Liver (tissue), 9 donors: ENCODE measurements around the gene MIEF2. TPM values are rescaled to one million over a fixed set of nuclear protein-coding genes. Genes with fewer than 3 reads are reported as not detected.

ENCODE experiments used
- DNase-seq: peaks from one replicate; pipeline ENCODE4 v3.0.0-alpha.2; 2017; ENCODE audit warnings: low spot score
- H3K27ac ChIP-seq, 2 donors: one replicate each; pipeline ENCODE4 v1.7.0; 2013; ENCODE audit warnings: inconsistent platforms in 2 of 2, low read length in 2 of 2, control low read depth in 1 of 2, low read depth in 1 of 2, mild to moderate bottlenecking in 1 of 2
- H3K27me3 ChIP-seq, 4 donors: one replicate each; pipeline versions ENCODE4 v1.6.1 to v1.7.0; 2013; ENCODE audit warnings: low read length in 3 of 4, inconsistent platforms in 1 of 4, mild to moderate bottlenecking in 1 of 4, moderate library complexity in 1 of 4; ENCODE audit not compliant: control insufficient read depth in 4 of 4, insufficient read depth in 4 of 4
- H3K36me3 ChIP-seq, 4 donors: one replicate each; pipeline versions ENCODE4 v1.6.1 to v1.7.0; 2013; ENCODE audit warnings: low read length in 3 of 4, mild to moderate bottlenecking in 3 of 4, low read depth in 1 of 4, moderate library complexity in 1 of 4; ENCODE audit not compliant: control insufficient read depth in 4 of 4, insufficient read depth in 3 of 4
- H3K4me1 ChIP-seq, 4 donors: one replicate each; pipeline versions ENCODE4 v1.6.1 to v1.7.0; 2013; ENCODE audit warnings: low read length in 3 of 4, mild to moderate bottlenecking in 3 of 4, moderate library complexity in 1 of 4; ENCODE audit not compliant: control insufficient read depth in 4 of 4, insufficient read depth in 4 of 4
- H3K4me3 ChIP-seq, 3 donors: one replicate each; pipeline versions ENCODE4 v1.6.1 to v1.7.0; 2013; ENCODE audit warnings: low read length in 3 of 3, control low read depth in 1 of 3, low read depth in 1 of 3, mild to moderate bottlenecking in 1 of 3
- H3K9ac ChIP-seq, 2 donors: one replicate each; pipeline ENCODE4 v1.7.0; 2013; ENCODE audit warnings: low read length in 2 of 2, mild to moderate bottlenecking in 2 of 2, moderate library complexity in 2 of 2, control low read depth in 1 of 2, low read depth in 1 of 2
- H3K9me3 ChIP-seq, 4 donors: one replicate each; pipeline versions ENCODE4 v1.6.1 to v1.7.0; 2013; ENCODE audit warnings: low read length in 3 of 4; ENCODE audit not compliant: control insufficient read depth in 4 of 4
- EGR1 ChIP-seq, 2 donors: IDR thresholded peaks; 2 replicates each; pipeline ENCODE4 v1.6.1; 2016 to 2018; ENCODE audit warnings: antibody characterized with exemption in 2 of 2, low read depth in 2 of 2
- FOXA1 ChIP-seq: IDR thresholded peaks from 2 replicates; pipeline ENCODE4 v1.6.1; 2016; ENCODE audit warnings: antibody characterized with exemption
- FOXA2 ChIP-seq: IDR thresholded peaks from 2 replicates; pipeline ENCODE4 v1.6.1; 2016; ENCODE audit warnings: antibody characterized with exemption
- GABPA ChIP-seq, 2 donors: IDR thresholded peaks in 1 of 2; conservative IDR thresholded peaks in 1 of 2; 2 replicates each; pipeline ENCODE4 v1.6.1; 2016; ENCODE audit warnings: antibody characterized with exemption in 2 of 2, mild to moderate bottlenecking in 1 of 2, moderate library complexity in 1 of 2
- HNF4A ChIP-seq, 2 donors: conservative IDR thresholded peaks; 2 replicates each; pipeline ENCODE4 v1.6.1; 2016; ENCODE audit warnings: antibody characterized with exemption in 2 of 2, mild to moderate bottlenecking in 2 of 2
- HNF4G ChIP-seq: IDR thresholded peaks from 2 replicates; pipeline ENCODE4 v1.6.1; 2016; ENCODE audit warnings: antibody characterized with exemption
- JUND ChIP-seq, 2 donors: IDR thresholded peaks; 2 replicates each; pipeline ENCODE4 v1.6.1; 2016; ENCODE audit warnings: antibody characterized with exemption in 2 of 2
- NR2F2 ChIP-seq: IDR thresholded peaks from 2 replicates; pipeline ENCODE4 v1.6.1; 2016; ENCODE audit warnings: antibody characterized with exemption
- RAD21 ChIP-seq, 2 donors: IDR thresholded peaks; 2 replicates each; pipeline ENCODE4 v1.6.1; 2016; ENCODE audit warnings: antibody characterized with exemption in 2 of 2, mild to moderate bottlenecking in 2 of 2
- RXRA ChIP-seq, 2 donors: IDR thresholded peaks; 2 replicates each; pipeline ENCODE4 v1.6.1; 2017 to 2018; ENCODE audit warnings: antibody characterized with exemption in 2 of 2, mild to moderate bottlenecking in 1 of 2
- SP1 ChIP-seq: IDR thresholded peaks from 2 replicates; pipeline ENCODE4 v1.6.1; 2018; ENCODE audit warnings: antibody characterized with exemption, mild to moderate bottlenecking
- YY1 ChIP-seq: IDR thresholded peaks from 2 replicates; pipeline ENCODE4 v1.6.1; 2016; ENCODE audit warnings: antibody characterized with exemption, mild to moderate bottlenecking
- WGBS: extraction: QIAGEN DNeasy Blood & Tissue Kit; methylation state at CpG from one replicate; pipeline ENCODE4 v1.1.7; 2013; 5-methylcytosine and 5-hydroxymethylcytosine counted together
- polyA plus RNA-seq, 2 donors: library from polyadenylated mRNA; stranded (reverse) in 1 of 2; unstranded in 1 of 2; fragments of 200-250 nt in 1 of 2; fragments of >200 nt in 1 of 2; fragmentation: Nextera tagmentation in 1 of 2; extraction: Ambion mirVana in 1 of 2; gene quantifications; one replicate each; pipeline versions ENCODE4 v1.2.1 to v1.2.3, GENCODE V29; 2013 to 2015
- total RNA-seq, 2 donors: library from RNA; depleted of rRNA; stranded (reverse); fragments of >200 nt; gene quantifications; one replicate each; pipeline ENCODE4 v1.2.3, GENCODE V29; 2014
- TF ChIP-seq, protein P1 (sequence below): fragments of 150-350 bp; IDR thresholded peaks from 2 replicates; pipeline ENCODE4 v1.5.1; 2017; ENCODE audit warnings: improper control_type of control experiment, low read depth, low read length; ENCODE audit not compliant: missing input control
- TF ChIP-seq, protein P2 (sequence below): IDR thresholded peaks from 2 replicates; pipeline ENCODE4 v1.6.1; 2016; ENCODE audit warnings: antibody characterized with exemption
- TF ChIP-seq, protein P3 (sequence below): IDR thresholded peaks from 2 replicates; pipeline ENCODE4 v1.6.1; 2016; ENCODE audit warnings: antibody characterized with exemption
- TF ChIP-seq, protein P4 (sequence below): IDR thresholded peaks from 2 replicates; pipeline ENCODE4 v1.6.1; 2016; ENCODE audit warnings: antibody characterized with exemption, mild to moderate bottlenecking
- TF ChIP-seq, protein P5 (sequence below): IDR thresholded peaks from 2 replicates; pipeline ENCODE4 v1.6.1; 2016; ENCODE audit warnings: antibody characterized with exemption
- donor health status: healthy.
- donor health status: healthy.
- donor health status: healthy.
- donor health status: healthy.
- donor health status: healthy.

Gene MIEF2
- total and polyA plus RNA-seq, 4 donors: 4.1 to 11.1 (median 6.6) TPM

DNA sequence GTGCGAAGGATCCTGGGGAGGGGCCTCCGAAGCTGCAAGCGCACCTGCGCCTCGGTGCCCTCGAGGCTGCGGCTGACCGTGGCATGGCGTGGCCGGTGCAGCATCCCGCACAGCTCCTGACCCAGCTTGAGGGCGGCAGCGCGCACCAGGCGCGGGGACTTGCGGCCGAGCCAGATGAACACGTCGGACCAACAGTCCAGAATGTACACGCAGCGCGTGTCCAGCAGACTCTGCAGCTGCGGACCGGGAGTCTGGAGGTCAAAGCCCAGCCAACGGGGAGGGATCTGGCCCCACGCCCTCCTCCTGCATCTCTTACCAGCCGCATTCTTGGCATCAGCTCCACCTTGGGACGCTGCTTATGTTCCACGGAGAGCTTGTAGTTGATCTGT lies 12.9 kb upstream of the MIEF2 start:
- no peak overlapping the region for H3K27ac ChIP-seq
- no peaks in the 10 kb centered on the region for H3K27me3 ChIP-seq
- H3K9ac ChIP-seq: no peak overlapping the region
- TF ChIP-seq, protein P1, sequence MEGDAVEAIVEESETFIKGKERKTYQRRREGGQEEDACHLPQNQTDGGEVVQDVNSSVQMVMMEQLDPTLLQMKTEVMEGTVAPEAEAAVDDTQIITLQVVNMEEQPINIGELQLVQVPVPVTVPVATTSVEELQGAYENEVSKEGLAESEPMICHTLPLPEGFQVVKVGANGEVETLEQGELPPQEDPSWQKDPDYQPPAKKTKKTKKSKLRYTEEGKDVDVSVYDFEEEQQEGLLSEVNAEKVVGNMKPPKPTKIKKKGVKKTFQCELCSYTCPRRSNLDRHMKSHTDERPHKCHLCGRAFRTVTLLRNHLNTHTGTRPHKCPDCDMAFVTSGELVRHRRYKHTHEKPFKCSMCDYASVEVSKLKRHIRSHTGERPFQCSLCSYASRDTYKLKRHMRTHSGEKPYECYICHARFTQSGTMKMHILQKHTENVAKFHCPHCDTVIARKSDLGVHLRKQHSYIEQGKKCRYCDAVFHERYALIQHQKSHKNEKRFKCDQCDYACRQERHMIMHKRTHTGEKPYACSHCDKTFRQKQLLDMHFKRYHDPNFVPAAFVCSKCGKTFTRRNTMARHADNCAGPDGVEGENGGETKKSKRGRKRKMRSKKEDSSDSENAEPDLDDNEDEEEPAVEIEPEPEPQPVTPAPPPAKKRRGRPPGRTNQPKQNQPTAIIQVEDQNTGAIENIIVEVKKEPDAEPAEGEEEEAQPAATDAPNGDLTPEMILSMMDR: no peak
- TF ChIP-seq YY1 (no peak), FOXA1 (no peak), NR2F2 (no peak), FOXA2 (no peak), RXRA (IDR thresholded peaks at IDR 0.05) (no peak), HNF4G (no peak), RAD21 (IDR thresholded peaks at IDR 0.05) (no peak), HNF4A (conservative IDR thresholded peaks at IDR 0.05) (no peak), GABPA (IDR thresholded peaks at IDR 0.05 in 1 of 2, conservative IDR thresholded peaks at IDR 0.05 in 1 of 2) (no peak), EGR1 (IDR thresholded peaks at IDR 0.05; ENCODE audit: low read depth in 2 of 2) (no peak), SP1 (no peak)
- TF ChIP-seq, protein P2, sequence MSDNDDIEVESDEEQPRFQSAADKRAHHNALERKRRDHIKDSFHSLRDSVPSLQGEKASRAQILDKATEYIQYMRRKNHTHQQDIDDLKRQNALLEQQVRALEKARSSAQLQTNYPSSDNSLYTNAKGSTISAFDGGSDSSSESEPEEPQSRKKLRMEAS: no peak
- TF ChIP-seq, protein P3, sequence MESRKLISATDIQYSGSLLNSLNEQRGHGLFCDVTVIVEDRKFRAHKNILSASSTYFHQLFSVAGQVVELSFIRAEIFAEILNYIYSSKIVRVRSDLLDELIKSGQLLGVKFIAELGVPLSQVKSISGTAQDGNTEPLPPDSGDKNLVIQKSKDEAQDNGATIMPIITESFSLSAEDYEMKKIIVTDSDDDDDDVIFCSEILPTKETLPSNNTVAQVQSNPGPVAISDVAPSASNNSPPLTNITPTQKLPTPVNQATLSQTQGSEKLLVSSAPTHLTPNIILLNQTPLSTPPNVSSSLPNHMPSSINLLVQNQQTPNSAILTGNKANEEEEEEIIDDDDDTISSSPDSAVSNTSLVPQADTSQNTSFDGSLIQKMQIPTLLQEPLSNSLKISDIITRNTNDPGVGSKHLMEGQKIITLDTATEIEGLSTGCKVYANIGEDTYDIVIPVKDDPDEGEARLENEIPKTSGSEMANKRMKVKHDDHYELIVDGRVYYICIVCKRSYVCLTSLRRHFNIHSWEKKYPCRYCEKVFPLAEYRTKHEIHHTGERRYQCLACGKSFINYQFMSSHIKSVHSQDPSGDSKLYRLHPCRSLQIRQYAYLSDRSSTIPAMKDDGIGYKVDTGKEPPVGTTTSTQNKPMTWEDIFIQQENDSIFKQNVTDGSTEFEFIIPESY: no peak
- TF ChIP-seq, protein P4, sequence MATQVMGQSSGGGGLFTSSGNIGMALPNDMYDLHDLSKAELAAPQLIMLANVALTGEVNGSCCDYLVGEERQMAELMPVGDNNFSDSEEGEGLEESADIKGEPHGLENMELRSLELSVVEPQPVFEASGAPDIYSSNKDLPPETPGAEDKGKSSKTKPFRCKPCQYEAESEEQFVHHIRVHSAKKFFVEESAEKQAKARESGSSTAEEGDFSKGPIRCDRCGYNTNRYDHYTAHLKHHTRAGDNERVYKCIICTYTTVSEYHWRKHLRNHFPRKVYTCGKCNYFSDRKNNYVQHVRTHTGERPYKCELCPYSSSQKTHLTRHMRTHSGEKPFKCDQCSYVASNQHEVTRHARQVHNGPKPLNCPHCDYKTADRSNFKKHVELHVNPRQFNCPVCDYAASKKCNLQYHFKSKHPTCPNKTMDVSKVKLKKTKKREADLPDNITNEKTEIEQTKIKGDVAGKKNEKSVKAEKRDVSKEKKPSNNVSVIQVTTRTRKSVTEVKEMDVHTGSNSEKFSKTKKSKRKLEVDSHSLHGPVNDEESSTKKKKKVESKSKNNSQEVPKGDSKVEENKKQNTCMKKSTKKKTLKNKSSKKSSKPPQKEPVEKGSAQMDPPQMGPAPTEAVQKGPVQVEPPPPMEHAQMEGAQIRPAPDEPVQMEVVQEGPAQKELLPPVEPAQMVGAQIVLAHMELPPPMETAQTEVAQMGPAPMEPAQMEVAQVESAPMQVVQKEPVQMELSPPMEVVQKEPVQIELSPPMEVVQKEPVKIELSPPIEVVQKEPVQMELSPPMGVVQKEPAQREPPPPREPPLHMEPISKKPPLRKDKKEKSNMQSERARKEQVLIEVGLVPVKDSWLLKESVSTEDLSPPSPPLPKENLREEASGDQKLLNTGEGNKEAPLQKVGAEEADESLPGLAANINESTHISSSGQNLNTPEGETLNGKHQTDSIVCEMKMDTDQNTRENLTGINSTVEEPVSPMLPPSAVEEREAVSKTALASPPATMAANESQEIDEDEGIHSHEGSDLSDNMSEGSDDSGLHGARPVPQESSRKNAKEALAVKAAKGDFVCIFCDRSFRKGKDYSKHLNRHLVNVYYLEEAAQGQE: no peak
- TF ChIP-seq, protein P5, sequence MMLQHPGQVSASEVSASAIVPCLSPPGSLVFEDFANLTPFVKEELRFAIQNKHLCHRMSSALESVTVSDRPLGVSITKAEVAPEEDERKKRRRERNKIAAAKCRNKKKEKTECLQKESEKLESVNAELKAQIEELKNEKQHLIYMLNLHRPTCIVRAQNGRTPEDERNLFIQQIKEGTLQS: no peak
- WGBS: 92% methylated on average over 30 of the region's 30 CpGs
- peaks cover 0 to 4% (median 1%) of the 10 kb centered on the region in 4 donors for H3K4me1 ChIP-seq
- DNase-seq: no peak
- H3K9me3 ChIP-seq: no peaks in the 10 kb centered on the region
- H3K36me3 ChIP-seq: peaks cover 28 to 60% (median 39%) of the 10 kb centered on the region in 4 donors
- H3K4me3 ChIP-seq: no peak overlapping the region

DNA sequence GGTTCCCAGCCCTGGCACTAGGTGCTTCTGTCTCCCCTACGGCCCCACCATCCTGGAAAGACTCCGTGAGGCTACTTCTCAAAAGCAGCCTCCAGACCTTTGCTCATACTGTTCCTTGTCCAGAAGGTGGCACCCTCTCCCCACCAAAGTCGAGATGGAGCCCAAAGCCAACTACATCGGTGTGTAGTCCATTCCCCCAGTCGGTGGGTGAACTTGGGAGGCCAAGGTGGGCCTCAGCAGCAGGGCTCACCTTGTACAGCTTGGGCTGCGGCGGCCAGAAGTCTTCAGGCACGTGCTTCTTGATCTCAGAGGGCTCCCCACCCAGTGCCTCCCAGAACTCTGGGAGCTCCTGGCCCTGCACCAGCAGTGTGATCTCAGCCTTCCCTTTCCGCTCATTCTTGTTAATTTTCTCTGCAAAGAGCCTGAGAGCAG lies 12.1 kb upstream of the MIEF2 start:
- Histone ChIP-seq H3K9ac (no peak overlapping the region), H3K27ac (no peak overlapping the region), H3K4me1 (peaks cover 0 to 6% (median 1%) of the 10 kb centered on the region in 4 donors), H3K27me3 (no peaks in the 10 kb centered on the region), H3K9me3 (no peaks in the 10 kb centered on the region), H3K4me3 (no peak overlapping the region), H3K36me3 (peaks cover 28 to 64% (median 40%) of the 10 kb centered on the region in 4 donors)
- WGBS: 46% methylated on average over 9 of the region's 9 CpGs
- DNase-seq: peak; percentile 71
- TF ChIP-seq, protein P3: no peak
- TF ChIP-seq, protein P5: no peak
- TF ChIP-seq GABPA (IDR thresholded peaks at IDR 0.05 in 1 of 2, conservative IDR thresholded peaks at IDR 0.05 in 1 of 2): no peak
- no peak for TF ChIP-seq FOXA1
- TF ChIP-seq JUND (IDR thresholded peaks at IDR 0.05): no peak
- TF ChIP-seq, protein P4: no peak
- no peak for TF ChIP-seq RXRA (IDR thresholded peaks at IDR 0.05)
- no peak for TF ChIP-seq EGR1 (IDR thresholded peaks at IDR 0.05; ENCODE audit: low read depth in 2 of 2)
- no peak for TF ChIP-seq YY1
- TF ChIP-seq RAD21 (IDR thresholded peaks at IDR 0.05): peak; percentile 80 to 90
